Muscle of arm (tissue), 14 donors: Measurements from ENCODE around the gene SHROOM4. TPM values are rescaled to one million over a fixed set of nuclear protein-coding genes. Genes with fewer than 3 reads are reported as not detected.

ENCODE experiments used
- DNase-seq: peaks from one replicate; pipeline ENCODE4 v3.0.0-alpha.2; 2013
- long read RNA-seq, 11 donors: transcript quantifications; one replicate each; lab custom pipeline, GENCODE V29; 2026
- polyA plus RNA-seq, 12 donors: library from polyadenylated mRNA; unstranded; fragments of 120-200 nt; gene quantifications; one replicate each; pipeline ENCODE4 v1.2.1, GENCODE V29; 2013; ENCODE audit not compliant: insufficient read length in 12 of 12

The SHROOM4 gene, protein sequence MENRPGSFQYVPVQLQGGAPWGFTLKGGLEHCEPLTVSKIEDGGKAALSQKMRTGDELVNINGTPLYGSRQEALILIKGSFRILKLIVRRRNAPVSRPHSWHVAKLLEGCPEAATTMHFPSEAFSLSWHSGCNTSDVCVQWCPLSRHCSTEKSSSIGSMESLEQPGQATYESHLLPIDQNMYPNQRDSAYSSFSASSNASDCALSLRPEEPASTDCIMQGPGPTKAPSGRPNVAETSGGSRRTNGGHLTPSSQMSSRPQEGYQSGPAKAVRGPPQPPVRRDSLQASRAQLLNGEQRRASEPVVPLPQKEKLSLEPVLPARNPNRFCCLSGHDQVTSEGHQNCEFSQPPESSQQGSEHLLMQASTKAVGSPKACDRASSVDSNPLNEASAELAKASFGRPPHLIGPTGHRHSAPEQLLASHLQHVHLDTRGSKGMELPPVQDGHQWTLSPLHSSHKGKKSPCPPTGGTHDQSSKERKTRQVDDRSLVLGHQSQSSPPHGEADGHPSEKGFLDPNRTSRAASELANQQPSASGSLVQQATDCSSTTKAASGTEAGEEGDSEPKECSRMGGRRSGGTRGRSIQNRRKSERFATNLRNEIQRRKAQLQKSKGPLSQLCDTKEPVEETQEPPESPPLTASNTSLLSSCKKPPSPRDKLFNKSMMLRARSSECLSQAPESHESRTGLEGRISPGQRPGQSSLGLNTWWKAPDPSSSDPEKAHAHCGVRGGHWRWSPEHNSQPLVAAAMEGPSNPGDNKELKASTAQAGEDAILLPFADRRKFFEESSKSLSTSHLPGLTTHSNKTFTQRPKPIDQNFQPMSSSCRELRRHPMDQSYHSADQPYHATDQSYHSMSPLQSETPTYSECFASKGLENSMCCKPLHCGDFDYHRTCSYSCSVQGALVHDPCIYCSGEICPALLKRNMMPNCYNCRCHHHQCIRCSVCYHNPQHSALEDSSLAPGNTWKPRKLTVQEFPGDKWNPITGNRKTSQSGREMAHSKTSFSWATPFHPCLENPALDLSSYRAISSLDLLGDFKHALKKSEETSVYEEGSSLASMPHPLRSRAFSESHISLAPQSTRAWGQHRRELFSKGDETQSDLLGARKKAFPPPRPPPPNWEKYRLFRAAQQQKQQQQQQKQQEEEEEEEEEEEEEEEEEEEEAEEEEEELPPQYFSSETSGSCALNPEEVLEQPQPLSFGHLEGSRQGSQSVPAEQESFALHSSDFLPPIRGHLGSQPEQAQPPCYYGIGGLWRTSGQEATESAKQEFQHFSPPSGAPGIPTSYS (N-terminal part only)
- 1 to 10 TPM in 11 of 12 donors, not detected in 1; 4.1 to 9.4 (median 5.8) TPM for polyA plus RNA-seq
- long read RNA-seq, donor 1 = 0 reads
- long read RNA-seq, donor 2, partial matches to known transcripts = 8 of 8 reads
- long read RNA-seq, donor 2, other reads (novel, unspliced or antisense) = 0 of 8 reads
- long read RNA-seq, donor 3 = 0 reads
- long read RNA-seq, donor 4 = 0 reads
- long read RNA-seq, donor 5, partial matches to known transcripts = 7 of 7 reads
- long read RNA-seq, donor 5, other reads (novel, unspliced or antisense) = 0 of 7 reads
- long read RNA-seq, donor 6 = 0 reads
- long read RNA-seq, donor 7 = 0 reads
- long read RNA-seq, donor 8 = 0 reads
- long read RNA-seq, donor 9 = 0 reads
- long read RNA-seq, donor 10 = 0 reads
- long read RNA-seq, donor 11 = 0 reads

DNA sequence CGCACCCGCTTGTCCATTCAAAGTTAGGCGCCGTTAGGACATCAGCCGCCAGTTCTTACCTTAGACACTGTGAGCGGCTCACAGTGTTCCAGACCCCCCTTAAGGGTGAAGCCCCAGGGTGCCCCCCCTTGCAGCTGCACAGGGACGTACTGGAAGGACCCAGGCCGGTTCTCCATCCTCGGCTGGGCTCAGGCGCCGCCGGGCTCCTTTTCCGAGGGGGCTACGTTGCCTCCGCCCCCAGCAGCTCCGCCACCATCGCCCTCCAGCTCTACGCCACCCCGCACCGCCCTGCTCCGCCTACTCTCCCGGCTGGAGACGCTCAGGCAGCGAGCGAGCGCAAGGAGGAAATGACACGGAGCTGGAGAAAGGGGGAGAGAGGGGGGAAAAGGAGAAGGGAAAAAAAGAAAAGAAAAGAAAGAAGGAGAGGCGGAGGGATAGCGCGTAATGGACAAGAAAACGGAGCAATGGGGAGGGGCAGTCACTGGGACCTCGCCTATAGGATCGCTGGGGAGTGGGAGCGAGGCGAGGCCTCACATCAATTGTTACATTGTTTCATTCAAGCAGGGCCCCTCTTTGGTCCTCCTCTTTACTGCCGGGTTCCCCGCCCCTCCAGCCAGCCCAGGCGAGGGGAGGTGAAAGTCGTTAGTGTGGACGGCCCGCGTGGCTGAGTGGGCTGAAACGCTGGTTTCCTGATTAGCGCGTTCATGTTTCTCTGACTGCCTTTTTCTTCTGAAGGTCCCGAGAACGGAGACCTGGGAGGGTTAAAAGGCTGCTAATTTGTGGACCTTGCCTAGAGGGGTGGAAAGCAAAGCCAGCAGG is at the start of gene SHROOM4:
TSS of gene SHROOM4 (minus strand) at position 352 of the 819 bp plus-strand sequence. CDS start at position 176, 176 bp downstream.
- peak; percentile 80 for DNase-seq

DNA sequence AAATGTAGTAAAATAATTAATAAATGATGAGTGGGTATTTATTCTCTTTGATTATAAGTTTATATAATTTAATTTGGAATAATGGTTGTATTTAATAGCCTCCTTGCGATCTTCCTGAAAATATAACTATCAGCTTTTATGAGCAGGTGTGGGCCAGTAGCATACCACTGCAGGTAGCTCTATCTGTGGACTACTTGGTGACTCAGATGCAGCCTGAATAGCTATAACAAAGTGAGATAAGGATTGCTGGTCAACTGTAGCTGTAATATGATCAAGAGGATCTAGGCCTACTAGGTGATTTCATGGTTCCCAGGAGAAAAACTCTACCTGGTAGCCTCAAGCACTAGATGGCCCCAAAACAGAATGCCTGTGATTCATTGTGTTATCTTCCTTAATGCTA is 49.5 kb upstream of the SHROOM4 start:
- no peak for DNase-seq

DNA sequence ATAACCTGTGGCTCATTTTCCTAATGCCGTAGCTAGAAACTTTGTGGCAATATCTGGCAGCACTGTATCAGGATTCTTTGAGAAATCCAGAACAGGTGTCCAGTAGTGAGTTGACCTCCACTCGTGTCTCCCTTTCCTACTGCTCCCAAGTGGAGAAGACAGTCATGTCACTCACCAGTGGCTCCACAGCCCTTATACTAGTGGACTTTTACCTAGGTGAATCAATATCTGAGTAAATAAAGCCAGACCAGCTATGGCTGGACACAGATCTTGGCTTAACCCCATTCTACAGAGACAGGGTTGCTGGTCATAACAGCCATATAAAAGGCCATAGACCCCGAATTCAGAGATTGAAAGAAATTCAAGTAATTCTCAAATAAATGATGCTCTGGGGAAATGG is 46.5 kb upstream of the SHROOM4 start:
- no peak for DNase-seq

DNA sequence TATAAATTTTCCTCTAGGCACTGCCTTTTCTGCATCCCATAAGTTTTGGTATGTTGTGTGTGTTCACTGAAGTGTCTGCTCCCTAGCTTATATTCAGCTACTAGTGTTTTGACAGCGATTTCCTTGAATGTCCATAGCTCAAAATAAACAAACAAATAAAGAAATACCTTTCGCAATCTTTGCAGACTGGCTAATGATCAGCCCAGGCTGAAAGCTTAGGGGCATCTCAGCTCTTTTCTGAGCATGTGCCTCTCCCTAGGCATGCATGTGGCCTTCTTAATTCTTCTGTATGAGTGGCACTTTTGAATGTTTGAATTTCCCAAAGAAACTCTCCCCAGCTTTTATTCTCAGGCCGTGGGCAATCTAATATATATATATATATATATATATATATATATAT is 44.6 kb upstream of the SHROOM4 start:
- DNase-seq = no peak

DNA sequence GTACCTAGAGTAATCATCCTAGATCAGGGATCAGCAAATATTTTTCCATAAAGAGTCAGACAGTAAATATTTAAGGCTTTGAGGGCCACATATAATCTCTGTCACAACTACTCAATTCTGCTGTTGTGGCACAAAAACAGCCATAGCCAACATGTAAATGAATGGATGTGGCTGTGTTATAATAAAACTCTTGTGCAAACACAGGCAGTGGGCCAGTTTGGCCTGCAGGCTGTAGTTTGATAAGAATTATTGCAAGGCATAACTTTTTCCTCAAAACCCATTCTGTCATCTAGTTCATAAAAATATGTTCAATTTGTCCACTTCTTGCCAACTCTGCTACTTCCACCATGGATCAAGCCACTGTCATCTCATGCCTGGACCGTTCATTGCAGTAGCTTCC is 39.4 kb upstream of the SHROOM4 start:
- no peak for DNase-seq

DNA sequence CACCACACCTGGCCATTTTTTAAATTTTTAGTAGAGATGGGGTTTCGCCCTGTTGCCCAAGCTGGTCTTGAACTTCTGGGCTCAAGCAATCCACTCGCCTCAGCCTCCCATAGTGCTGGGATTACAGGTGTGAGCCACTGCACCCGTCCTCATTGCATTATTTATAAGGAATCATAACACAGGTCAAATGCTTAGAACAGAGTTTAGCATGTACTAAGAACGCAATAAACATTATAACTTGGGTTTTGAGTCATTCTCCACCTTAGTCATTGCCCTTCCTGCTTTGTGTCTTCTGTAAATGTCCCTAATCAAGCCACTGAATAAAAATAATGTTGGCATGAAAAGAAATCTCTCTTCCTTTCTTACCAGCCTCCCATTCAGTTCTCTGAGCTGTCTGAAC is 38.5 kb upstream of the SHROOM4 start:
- DNase-seq = no peak

DNA sequence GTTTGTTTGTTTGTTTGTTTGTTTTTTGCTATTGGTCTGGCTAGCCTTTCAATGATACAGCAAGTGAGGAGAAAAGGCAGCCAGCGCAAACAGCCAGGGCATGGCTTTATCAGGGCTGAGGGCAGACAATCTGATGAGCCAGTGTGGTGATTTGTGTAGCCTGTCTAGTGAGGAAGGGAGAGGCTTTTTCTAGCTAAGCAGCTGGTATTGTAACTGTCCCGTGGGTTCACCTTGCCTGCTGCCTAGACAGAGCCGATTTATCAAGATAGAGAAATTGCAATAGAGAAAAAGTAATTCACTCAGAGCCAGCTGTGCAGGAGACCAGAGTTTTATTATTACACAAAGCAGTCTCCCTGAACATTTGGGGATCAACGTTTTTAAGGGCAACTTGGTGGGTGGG is 28.2 kb upstream of the SHROOM4 start:
- no peak for DNase-seq

DNA sequence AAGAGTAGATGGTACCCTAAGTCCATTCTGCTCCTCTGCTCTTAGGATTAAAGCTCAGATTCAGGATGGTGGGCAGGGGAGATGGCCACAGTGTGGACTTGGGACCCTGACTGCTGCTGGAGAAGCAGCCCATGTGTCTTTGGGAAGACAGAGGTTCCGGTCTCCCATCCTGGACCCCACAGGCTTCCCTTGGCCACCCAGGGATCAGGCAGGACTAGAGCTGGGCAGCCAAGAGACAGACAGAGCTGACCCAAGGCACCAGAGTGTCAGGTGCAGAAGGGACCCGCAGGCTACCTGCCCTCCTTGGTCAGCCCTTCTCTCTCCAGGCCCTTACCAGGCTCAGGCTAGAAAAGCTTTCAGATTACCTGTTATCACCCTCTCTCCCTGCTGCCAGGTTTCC is 25.7 kb upstream of the SHROOM4 start:
- DNase-seq = no peak

DNA sequence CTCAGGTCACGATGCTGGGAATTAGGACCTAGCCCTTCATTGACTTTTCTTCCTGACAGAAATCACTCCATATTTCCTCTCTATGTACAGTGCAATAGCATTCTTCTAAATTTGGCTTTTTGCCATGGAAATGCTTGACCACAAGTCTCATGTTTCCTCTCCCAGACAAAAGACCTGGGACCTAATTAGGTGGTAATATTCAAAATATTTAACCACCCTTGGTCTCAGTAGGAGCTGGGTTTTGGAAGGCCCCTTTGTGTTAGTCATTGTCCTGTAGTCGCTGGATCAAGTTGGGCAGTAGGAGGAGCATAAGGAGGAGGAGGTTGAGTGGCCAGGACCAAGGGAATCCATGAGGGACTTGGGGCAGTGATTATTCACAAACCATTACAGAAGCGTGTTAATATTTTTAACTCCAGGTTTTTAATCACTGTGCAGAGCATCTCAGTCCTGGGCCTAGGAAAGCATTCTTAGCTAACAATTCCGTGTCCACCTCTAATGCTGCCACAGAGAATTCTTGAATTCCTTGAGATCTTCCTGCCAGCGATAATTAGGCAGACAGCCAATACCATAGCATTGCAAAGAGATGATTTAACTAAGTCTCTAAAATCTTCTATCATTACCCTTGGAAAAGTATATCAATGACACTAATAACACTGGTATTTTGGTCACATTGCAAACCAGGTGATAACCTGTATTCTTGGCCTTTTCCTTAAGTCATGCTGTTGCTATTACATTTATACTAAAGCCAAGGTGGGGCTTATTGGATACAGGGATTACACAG is 25.0 kb upstream of the SHROOM4 start:
- no peak for DNase-seq

DNA sequence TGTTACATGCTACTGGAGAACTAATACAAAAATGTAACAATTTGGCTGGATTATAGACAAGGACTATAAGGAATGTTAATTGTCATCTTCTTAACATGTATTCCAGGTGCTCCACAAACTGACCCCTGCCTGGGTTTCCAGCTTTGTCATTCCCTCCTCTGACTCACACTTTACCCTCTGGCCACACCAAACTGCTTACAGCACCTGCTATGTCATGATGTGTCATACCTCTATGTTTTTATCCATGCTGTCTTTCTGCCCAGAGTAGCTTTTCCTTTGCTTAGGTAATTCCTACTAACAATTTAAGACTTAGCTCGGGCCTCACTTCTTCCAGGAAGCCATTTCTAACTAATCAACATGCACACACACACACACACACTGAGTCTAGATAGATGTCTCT is 14.0 kb upstream of the SHROOM4 start:
- no peak for DNase-seq

DNA sequence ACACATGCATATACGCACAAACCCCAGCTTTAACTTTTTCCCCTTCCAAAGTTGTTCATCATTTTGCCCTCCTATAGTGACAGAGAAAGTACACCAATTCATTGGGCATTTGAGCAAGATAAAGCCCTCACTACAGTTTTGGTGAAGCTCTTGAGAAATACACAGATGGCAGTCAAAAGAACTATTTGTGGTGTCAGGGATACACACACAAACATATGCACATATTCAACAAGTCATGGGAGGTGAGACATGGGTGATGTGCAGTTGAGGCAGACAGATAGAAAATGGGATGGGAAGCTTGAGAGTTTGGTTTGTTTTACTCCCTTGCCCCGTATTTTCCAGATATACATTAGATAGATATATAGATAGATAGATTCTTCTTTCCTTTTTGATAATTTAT is 11.8 kb upstream of the SHROOM4 start:
- no peak for DNase-seq

DNA sequence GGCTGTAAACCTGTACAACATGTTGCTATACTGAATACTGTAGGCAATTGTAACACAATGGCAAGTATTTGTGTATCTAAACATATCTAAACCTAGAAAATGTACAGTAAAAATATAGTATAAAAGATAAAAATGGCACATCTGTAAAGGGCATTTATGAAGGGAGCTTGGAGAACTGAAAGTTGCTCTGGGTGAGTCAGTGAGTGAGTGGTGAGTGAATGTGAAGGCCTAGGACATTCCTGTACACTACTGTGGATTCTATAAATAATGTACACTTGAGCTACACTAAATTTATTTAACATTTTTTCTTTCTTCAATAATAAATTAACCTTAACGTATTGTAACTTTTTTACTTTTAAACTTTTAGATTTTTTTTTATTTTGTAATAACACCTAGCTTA is 5.0 kb upstream of the SHROOM4 start:
- no peak for DNase-seq

DNA sequence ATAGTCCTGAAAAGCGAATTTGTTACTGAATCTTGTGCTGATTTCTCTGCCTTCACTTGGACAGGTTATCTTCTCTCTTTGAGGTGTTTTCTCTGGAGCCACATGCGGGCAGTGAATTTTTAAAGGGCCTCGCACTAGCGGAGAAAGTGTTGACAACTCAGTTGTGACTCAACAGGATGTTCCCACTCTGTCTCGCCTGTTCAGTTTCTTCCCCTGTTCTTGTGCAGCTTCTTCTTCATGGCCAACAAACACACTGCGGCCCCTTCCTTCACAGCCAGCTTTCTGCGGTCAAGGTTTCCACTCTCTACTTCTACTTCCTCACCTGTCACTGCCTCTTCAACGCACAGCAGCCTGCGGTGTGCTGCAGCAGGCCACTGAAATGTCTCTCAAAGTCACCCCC is 1.1 kb upstream of the SHROOM4 start:
- no peak for DNase-seq

DNA sequence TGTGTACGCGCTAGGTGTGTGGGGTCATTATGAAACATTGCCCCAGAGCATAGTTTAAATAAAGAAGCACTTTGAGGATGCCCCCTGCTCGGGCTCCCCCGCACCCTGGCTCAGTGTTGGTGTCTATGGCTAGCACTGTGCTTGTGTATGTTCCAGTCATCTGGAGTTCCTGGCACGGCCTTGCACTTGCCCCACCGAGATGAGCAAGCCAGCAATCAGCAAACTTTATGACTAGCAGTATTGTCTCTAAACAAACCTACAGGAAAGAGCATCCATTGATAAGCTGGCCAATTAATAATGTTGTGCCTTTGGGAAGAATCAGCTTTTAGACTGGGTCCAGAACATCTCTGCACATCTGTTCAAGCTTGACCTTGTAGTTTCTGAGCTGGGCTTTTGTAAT is 707 bp upstream of the SHROOM4 start:
- DNase-seq = peak; percentile 17

DNA sequence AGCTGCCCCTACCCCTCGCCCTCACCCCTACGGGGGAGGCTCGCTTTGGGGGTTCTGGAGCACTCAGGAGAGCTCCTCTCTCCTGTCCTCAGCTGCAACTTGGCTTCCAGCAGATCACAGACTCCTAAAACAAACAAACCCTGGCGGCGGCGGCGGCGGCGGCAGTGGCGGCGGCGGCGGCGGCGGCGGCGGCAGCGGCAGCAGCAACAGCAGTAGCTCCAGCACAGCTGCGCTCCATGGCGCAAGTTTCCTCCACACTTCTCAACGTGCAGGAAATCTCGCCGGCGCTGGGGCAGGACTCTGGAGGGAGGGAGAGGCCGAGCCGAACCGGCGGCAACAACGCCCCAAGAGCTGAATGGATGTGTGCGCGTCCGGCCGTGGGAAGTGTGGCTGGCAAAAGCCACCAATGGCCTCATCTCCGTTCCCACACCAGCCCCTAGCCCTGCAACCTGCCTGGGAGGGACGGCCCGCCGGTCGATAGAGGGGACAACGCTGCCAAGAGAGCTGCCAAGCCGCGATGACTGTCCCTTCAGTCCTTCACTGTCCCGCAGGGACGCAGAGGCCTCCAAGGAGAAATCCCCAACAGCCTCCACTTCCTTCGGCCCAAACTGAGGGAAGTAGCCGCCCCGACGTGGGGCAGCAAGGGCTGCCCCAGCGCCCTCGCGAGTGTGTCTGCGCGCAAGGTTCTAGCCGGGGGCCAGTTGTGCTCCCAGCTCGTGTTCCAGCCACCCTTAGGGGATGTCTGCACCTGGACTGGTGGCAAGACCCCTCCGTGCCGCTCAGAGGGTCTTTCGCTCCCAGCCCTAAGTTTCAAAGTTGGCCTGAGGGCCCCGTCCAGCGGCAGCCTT is 775 bp downstream of the SHROOM4 start:
- DNase-seq = peak; percentile 26

DNA sequence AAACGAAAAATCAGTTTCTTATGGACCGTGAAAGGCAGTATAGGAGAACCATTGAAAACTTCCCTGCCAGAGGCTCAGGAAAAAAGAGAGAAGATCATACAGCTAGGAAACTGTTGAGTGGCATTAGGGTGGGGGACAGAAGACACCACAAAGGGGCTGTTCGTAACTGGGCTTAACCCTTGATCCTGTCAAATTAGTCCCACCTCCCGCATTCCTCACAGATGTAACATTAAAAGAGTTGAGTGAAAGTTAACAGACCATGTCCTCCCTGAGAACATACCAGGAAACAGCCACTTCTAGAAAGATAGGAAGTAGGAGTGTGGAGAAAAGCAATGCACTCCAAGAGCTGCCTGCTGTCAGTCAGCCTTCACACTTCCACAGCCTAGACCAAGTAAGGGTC is 8.7 kb downstream of the SHROOM4 start:
- no peak for DNase-seq

DNA sequence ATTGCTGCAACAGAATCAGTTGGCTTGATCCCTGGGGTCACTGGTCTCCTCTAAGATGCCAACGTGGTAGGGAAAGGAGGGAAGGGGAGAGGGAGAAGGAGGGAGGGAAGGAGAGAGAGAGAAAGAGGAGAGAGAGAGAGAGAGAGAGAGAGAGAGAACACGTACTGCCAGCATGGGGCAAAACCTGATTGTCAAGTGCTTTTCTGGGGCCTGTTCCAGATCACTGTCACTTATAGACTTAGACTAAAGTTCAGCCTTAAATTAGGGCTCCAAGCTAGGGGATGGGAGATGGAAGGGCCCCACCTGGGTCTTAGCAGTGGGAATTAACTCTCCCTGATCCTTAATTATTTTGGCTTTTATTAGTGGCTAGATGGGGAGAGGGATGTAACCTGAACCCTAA is 12.9 kb downstream of the SHROOM4 start:
- no peak for DNase-seq

DNA sequence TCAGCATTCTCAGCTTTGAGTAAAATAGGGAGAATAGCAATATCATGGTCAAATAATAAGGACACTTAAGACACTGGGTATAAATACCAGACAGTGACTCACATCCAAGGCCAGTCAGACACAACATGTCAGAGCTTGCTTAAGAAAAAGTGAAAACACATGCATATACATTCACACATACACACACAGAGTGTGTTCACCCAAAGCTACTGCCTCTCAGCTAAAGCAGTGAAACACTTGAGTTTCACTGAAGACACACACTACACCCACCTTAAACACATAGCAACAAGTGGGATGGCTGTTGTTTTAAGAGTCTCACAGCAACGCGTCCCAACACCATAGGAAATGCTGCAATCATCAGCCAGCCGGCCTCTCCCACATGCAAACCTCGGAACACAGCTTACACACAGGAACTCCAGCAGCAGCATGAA is 14.4 kb downstream of the SHROOM4 start:
- no peak for DNase-seq

DNA sequence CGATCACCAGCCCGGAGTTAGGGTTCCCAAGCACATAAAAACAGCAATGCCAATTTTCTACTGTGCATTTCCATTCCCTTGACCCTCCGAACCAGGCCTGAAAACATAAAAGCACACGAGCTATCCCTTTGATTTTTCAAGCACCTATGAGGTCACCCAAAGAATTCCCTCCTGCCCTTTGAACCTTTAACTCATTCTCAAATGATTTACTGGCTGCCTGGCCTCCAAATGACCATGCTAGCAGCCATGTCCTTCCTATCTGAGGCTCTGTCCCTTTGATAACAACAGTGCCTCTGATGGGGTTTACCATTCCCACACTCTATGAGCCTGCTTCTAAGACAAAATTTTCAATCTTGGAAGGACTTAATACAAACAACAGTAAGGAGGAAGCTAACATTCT is 15.2 kb downstream of the SHROOM4 start:
- DNase-seq = no peak
